Iris pigment epithelial cell (primary cell): ENCODE data around the gene ADAMTS20.

Experiments used
- DNase-seq: peaks from one replicate; pipeline ENCODE4 v3.0.0-alpha.2; 2011; ENCODE audit warnings: low read depth

Gene ADAMTS20

DNA sequence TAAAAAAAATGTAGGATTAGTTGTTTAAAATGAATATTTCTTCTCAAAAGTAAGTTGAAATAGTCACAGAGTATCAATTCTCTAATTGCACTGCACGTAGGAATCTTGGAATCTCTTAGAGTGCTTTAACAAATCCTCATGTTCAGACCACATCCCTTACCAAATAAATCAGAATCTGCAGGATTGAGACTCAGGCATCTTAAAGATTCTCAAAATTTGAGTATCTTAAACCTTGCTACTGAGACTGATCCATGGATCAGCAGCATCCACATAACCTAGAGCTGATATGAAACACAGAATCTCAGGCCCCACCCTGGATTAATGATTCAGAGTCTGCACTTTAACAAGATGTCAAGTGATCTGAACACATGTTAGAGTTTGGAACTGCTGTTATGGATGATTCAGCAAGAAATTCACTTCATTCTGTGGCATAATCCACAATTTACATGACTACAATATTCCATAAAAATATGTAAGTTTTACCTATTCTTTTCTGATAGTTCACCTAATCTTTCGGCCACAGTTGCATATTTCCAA is 58.7 kb downstream of the ADAMTS20 start:
- DNase-seq: no peak

DNA sequence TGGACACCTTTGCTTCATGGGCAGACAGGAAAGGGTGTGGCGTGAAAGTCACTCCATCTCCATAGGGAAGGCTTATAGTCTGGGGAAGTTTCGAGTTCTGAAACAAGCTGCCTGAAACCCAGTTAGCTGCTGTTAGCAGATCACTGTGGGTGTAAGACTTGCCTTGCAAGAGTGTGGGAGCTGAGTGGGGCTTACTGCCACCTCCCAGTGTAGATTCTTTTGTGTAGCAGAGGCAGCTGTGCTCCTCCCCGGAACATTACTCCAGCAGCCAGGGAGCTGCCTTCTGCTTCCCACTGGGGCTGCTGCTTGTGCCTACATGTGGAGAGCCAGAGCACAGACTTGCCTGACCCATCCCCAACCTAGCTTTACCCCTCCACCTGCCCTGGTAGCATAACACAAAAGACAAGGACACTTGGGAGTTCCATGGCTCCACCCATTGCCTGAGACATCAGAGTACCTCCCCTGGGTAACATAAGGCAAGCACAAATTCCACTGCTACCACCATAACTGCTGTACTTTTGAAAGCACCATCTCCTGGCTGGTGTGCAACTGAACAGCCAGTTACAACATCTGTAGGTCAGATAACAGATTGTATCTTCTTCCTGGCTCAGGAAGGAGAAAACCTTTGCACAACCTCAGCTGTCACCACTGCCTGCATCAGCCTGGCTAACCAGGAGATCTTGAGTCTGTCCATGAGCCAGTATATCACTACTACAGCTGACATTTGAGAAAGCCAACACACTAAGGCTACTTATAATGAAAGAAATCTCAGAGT is 69.5 kb downstream of the ADAMTS20 start:
- no peak for DNase-seq

DNA sequence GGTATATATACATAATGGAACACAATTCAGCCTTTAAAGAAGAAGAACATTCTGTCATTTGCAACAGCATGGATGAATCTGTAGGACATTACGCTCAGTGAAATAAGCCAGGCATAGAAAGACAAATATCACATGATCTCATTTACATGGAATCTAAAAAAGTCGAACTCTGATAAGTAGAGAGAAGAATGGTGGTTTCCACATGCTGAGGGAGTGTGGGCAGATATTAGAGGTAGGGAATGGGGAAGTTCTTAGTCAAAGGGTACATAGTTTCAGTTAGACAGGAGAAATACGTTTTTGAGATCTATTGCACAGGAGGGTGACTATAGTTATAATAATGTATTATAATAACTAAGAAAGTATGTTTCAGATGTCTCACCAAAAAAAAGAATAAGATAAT is 71.4 kb downstream of the ADAMTS20 start:
- DNase-seq: no peak

DNA sequence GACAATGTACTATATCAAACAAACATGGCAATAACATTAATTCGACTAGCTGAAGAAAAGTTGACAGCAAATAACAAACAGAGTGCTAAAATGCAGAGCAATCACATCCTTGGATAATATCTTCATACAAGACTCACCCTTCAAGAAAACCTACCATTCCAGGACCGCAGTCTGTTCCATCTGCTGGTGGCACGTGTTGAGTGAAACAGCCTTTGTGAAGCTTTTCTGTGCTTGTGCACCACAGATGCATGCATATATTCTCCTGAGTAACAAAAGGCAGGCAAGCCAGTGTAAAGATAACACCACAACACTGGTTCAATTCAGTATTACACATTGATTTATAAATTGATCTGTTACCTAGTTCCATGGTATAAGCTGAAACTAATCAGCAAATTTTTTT is 89.3 kb downstream of the ADAMTS20 start:
- no peak for DNase-seq

- no peak for DNase-seq
Measured at GRCh38 chr12:43462080-43462479, 89.9 kb downstream of the ADAMTS20 start.

- no peak for DNase-seq
Measured at GRCh38 chr12:43459285-43459684, 92.7 kb downstream of the ADAMTS20 start.

GRCh38 chr12:43453761-43454160 is 98.2 kb downstream of the ADAMTS20 start:
- DNase-seq: no peak

DNA sequence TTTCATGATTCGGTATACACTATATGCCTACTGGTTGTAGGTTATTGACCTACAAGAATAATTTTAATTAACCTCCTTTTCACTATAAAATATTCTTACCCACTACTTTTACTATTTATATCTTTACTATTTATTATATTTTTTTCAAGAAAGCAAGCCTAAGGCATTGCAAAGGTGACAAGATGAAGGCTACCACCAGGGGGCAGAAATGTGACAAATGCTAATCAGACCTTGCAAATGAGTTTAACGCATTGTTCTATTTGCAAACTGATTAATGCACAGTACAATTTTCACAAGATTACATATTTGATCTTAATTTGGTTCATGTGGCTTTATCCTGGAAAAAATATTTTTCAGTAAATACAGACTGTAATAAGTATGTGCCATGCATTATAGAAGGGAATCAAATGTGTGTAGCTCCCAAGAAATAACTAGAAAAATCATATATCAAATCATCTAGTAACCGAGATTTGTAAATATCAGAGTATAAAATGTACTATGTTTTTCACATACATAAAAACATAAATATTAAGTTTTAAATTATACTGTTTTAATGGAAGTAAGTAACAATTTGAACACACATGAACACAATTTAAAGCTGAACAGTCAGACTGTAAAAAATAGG is 107.0 kb downstream of the ADAMTS20 start:
- DNase-seq: peak; percentile 62

DNA sequence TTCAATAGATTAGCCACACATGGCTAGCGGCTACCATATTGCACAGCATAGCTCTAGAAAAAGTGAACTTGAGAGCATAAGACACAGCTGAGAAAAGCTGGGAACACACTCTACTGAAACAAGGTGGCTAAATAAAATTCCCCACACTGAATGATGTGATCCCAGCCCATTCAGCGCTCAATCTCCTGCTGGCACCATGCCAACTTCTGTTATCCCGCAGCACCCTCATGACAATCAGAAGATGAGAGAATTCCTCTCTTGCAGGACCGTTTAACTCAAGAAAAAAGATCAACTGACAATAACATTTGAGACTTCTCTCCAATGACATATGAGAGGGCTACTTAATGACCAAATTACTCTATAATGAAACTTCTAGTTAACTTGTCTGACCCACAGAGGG is 115.4 kb downstream of the ADAMTS20 start:
- DNase-seq: no peak

DNA sequence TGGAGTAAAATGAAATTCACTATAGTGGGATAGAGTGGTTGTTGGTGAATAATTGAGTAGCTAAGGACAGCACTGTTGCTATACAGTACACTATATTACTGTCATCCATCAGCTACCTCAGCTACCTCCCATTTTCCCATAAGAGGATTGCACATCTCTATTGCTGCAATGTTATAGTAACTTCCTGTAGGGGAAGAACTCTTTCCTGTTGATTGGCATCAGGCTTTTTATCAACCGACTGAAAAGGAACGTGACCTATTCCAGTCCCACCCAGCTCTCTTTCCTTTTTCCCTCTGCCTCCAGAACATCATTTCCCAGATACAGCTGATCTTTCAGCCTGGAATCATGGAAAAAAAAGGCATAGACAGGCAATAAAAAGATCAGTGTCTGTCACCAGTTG is 117.4 kb downstream of the ADAMTS20 start:
- DNase-seq: no peak

GRCh38 chr12:43428088-43428600 is 123.9 kb downstream of the ADAMTS20 start:
- DNase-seq: no peak

DNA sequence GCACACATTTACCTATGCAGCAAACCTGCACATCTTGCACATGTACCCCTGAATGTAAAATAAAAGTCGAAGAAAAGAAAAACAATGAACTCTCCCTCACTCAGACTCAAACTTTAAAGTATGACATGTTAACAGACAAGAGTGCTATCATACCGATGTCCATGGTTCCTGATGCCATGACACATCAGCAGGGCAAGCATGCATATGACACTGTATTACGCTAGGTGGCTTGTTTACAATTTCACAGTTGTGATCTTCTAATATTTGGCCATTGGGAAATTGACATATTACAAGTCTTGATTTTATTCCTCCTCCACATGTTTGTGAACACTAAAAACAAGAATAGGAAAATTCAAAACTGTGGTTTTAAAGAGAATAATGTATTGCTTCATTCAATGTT is 126.6 kb downstream of the ADAMTS20 start:
- DNase-seq: no peak

DNA sequence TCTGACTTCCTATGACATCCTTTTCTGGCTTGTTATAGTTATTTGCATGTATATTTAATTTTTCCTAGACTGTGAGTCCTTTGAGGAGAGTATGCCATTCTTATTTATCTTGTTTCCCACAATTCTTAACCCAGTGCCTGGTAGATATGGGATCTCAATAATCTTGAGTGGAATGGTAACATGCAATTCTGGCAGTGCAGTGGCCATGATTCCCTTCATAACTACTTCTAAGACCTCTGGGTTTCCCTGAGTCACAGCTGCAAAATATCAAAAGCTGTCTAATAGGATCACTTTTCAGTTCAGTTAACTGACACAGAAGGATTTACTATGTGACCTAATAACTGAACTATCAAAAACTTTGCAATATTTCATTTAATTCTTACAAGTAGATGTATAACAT is 135.0 kb downstream of the ADAMTS20 start:
- DNase-seq: no peak

DNA sequence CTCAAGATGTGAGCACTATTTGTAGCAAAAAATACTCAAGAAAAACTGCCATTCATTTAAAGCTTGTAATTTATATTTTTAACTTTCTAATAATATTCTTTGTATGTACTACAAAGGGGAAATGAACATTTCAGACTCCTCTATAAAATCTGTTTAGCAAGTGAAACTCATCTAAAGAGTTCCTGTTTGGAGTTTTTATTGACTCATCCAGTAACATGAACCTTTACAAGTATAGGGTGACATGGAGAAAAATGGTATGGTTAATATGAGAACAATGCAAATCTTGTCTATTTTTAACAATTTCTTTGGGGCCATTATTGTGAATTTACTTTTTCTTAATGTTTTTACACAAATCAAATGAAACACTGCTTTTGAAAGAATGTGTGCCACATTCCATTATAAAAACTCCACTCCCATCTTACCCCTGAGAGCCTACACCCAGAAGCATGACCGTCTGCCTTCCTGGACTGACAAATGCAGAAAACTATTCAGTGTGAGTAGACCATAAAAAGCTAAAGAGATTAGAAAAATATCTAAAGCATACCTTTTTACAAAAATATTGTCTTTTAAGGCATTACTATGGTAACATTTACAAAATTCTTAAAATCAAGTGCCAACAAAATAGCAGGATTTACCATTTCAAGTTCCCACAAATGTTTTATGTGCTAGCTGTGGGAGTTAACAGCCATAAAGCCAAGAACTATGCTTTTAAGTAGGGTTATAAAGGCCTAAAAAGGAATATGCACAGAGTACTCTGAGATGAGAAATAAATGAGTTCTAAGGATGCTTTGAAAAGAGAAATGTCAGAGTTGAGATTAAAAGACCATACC is 144.0 kb downstream of the ADAMTS20 start:
- peak; percentile 17 for DNase-seq

DNA sequence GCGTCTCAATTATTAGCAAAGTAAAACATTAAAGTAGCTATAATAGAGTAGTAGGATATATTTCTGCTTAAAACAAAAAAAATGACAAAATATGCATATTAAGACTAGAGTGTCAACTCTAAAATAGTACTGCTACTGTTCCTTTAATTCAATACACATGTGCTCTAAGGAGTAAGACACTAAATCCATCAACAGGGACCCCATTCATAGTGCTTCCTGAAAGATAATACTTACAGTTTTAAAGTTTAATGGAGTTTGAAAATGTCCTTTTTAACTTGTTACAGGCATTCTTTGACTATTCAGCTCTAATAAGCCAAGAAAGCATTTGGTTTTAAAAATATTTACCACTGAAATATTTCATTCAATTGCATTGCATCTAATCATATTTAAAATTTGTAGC is 145.2 kb downstream of the ADAMTS20 start:
- DNase-seq: no peak

GRCh38 chr12:43402436-43402835 is 149.6 kb downstream of the ADAMTS20 start:
- DNase-seq: no peak

GRCh38 chr12:43401096-43401495 is 150.9 kb downstream of the ADAMTS20 start:
- no peak for DNase-seq

DNA sequence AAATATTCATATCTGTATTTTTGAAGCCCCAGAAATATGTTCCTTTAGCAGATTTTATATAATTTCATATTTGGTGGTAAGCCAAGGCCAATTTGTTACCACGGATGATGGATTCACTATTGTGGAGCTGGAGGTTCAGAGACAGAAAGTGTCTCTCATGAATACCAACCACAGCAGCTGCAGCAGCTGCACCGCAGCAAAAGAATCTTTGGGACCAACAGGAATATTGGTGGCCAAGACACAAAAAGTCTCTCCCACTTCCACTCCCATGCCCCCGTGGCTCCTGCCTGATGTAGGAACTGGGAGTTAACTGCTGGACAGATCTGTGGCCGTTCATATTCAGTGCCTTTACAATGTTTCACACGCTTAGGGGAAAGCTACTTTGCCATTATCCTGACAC is 155.3 kb downstream of the ADAMTS20 start:
- DNase-seq: no peak

- no peak for DNase-seq
Measured at GRCh38 chr12:43392116-43392515, 159.9 kb downstream of the ADAMTS20 start.

DNA sequence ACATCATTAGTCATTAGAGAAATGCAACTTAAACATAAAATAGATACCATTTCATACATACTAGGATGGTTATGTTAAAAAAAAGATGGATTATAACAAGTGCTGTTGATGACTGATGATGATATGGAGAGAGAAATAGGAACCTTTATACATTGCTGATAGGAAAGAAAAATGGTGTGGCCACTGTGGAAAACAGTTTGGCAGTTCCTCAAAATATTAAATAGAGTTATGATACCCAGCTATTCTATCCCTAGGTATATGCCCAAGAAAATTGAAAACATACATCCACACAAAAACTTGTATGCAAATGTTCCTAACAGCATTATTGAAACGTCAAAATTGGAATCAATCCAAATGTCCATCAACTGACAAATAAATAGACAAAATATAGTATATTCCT is 170.1 kb downstream of the ADAMTS20 start:
- DNase-seq: no peak

DNA sequence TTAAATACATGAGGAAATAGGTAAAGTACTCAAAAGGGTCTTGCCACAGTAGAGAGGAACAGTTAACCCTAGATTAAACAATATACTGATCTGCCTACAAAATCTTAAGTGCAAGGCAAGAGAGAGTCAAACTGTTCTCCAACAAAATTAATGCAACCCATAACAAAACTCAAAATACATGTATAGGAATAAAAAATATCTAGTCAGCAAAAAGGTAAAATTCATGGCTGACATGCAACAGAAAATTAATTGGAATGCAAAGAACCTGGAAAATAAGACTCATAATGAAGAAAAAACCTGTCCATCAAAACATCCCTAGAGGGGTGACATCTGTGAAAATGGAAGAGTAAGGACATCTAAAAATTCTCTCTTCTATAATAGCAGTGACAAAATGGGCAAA is 173.6 kb downstream of the ADAMTS20 start:
- DNase-seq: no peak

- peak; percentile 86 for DNase-seq
Measured at GRCh38 chr12:43370263-43370662, 181.7 kb downstream of the ADAMTS20 start.
